Liver (tissue), 3 donors: ENCODE data around the gene CD81.

Experiments used
- CTCF ChIP-seq: fragments of 150-350 bp; IDR thresholded peaks from 2 replicates; pipeline ENCODE4 v1.5.1; 2017; ENCODE audit warnings: improper control_type of control experiment, low read depth, low read length; ENCODE audit not compliant: missing input control
- EGR1 ChIP-seq, 2 donors: IDR thresholded peaks; 2 replicates each; pipeline ENCODE4 v1.6.1; 2016 to 2018; ENCODE audit warnings: antibody characterized with exemption in 2 of 2, low read depth in 2 of 2
- FOXA1 ChIP-seq: IDR thresholded peaks from 2 replicates; pipeline ENCODE4 v1.6.1; 2016; ENCODE audit warnings: antibody characterized with exemption
- NR2F2 ChIP-seq: IDR thresholded peaks from 2 replicates; pipeline ENCODE4 v1.6.1; 2016; ENCODE audit warnings: antibody characterized with exemption
- SP1 ChIP-seq: IDR thresholded peaks from 2 replicates; pipeline ENCODE4 v1.6.1; 2018; ENCODE audit warnings: antibody characterized with exemption, mild to moderate bottlenecking
- YY1 ChIP-seq: IDR thresholded peaks from 2 replicates; pipeline ENCODE4 v1.6.1; 2016; ENCODE audit warnings: antibody characterized with exemption, mild to moderate bottlenecking
- TF ChIP-seq, protein P1 (sequence below): IDR thresholded peaks from 2 replicates; pipeline ENCODE4 v1.6.1; 2016; ENCODE audit warnings: antibody characterized with exemption
- TF ChIP-seq, protein P2 (sequence below): IDR thresholded peaks from 2 replicates; pipeline ENCODE4 v1.6.1; 2016; ENCODE audit warnings: antibody characterized with exemption, mild to moderate bottlenecking
- donor health status: healthy.
- donor health status: healthy.

DNA sequence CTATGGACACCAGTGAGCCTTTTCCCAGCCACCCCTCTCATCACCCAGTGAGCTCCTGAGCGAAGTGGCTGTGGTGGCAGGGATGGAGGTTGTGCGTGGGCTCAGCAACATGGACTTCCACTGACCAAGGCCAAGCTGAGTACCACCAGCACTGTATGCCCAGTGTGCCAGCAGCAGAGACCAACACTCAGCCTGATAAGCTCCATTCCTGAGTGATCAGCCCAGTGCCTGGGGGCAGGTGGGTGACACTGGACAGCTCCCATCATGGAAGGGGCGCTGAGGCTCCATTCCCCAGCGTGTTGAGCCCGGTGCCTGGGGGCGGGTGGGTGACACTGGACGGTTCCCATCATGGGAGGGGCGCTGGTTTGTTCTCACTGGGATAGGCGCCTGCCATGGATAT lies 17.6 kb upstream of the CD81 start:
- TF ChIP-seq, protein P1, sequence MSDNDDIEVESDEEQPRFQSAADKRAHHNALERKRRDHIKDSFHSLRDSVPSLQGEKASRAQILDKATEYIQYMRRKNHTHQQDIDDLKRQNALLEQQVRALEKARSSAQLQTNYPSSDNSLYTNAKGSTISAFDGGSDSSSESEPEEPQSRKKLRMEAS = no peak
- TF ChIP-seq CTCF (no peak), YY1 (no peak), NR2F2 (no peak), SP1 (no peak), EGR1 (IDR thresholded peaks at IDR 0.05; ENCODE audit: low read depth in 2 of 2) (no peak), FOXA1 (no peak)
- TF ChIP-seq, protein P2, sequence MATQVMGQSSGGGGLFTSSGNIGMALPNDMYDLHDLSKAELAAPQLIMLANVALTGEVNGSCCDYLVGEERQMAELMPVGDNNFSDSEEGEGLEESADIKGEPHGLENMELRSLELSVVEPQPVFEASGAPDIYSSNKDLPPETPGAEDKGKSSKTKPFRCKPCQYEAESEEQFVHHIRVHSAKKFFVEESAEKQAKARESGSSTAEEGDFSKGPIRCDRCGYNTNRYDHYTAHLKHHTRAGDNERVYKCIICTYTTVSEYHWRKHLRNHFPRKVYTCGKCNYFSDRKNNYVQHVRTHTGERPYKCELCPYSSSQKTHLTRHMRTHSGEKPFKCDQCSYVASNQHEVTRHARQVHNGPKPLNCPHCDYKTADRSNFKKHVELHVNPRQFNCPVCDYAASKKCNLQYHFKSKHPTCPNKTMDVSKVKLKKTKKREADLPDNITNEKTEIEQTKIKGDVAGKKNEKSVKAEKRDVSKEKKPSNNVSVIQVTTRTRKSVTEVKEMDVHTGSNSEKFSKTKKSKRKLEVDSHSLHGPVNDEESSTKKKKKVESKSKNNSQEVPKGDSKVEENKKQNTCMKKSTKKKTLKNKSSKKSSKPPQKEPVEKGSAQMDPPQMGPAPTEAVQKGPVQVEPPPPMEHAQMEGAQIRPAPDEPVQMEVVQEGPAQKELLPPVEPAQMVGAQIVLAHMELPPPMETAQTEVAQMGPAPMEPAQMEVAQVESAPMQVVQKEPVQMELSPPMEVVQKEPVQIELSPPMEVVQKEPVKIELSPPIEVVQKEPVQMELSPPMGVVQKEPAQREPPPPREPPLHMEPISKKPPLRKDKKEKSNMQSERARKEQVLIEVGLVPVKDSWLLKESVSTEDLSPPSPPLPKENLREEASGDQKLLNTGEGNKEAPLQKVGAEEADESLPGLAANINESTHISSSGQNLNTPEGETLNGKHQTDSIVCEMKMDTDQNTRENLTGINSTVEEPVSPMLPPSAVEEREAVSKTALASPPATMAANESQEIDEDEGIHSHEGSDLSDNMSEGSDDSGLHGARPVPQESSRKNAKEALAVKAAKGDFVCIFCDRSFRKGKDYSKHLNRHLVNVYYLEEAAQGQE = no peak
